GM18907 (cell line): Measurements from ENCODE around the gene CCR1.

Source experiments
- ATAC-seq: cut with Tn5 transposase; IDR thresholded peaks from one replicate; pipeline ENCODE4 v1.9.1; 2021; ENCODE audit warnings: mild to moderate bottlenecking, moderate library complexity; ENCODE audit not compliant: unreplicated experiment

The CCR1 gene

DNA sequence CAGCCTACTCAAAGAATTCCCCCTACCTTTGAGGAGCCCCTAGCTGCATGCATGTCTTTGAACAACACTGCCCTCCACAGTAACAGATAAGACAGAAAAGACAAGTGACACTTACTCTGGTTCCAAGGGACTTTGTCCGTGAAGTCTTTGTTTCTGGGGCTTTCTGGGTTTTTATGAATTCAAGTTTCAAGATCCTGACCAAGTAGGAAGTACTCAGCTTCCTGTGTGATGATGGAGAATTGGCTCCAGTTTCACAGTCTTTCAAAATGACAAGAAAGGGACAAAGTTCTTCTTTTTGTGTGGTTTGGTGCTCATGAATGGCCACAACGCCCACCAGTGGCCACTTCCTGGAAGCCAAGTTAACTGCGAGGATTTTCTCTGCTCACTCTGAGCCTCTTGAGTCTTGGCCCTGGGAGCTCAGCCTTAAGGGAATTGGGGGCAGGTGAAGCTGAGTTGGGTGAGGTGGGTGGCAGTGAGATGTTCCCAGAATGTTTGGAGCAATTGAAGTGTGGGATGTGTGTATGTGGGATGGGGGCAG lies at the start of gene CCR1:
Gene CCR1 (minus strand): TSS at position 147 of the 538 bp plus-strand sequence. CDS start 4,000 bp downstream, outside the sequence.
- ATAC-seq = peak; percentile 67

DNA sequence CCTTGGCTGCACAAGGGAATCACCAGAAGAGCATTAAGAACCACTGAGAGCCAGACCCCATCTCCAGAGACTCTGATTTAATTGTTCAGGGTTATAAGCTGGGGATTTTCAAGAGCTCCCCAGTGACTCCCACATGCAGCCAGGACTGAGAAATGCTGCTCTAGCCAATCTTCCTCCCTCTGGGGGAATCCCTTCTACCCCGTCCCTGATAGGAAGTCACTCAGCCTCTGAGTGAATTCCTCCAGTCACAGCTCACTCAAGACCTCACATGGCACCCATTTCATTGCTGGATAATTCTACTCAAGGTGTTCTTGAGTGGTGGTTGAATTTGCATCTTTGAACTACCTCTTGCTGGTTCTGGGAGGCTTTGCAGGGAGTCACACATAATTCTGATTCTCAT lies 44.9 kb upstream of the CCR1 start:
- ATAC-seq = no peak

DNA sequence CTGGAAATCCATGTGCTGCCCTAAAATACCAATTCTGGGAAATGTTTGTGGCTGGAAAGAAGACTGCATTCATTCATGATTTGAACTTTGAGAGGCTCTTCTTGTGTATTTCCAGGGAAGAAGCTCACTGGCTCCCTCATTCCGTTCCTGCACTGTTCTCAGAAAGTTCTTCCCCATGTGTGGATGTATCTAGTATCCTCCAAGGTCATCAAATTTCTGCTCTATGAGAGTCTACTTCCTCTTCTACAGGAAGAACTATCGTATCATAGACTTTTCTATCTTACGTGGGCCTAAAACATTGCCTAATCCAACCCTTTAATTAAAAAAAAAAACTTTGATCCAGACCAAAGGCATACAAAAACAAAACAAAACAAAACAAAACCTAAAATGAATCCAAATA lies 37.0 kb upstream of the CCR1 start:
- no peak for ATAC-seq

DNA sequence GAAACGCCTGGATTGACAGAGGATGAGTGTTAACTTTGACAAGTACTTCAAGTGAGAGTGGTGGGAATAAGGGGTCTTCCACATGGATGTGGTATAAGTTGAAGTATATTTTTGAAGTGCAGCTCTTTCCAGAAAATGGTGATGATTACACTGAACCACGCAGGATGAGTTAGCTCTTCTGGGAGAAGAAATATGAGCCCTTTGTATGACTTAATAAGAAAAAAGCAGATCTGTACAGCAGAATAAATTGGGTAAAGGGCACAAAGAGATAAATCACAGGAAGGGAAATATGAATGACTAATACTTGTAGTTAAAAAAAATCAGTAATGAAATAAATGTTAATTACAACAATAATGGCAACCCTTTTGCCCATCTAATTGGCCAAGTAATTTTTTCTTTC lies 35.4 kb upstream of the CCR1 start:
- ATAC-seq = no peak

DNA sequence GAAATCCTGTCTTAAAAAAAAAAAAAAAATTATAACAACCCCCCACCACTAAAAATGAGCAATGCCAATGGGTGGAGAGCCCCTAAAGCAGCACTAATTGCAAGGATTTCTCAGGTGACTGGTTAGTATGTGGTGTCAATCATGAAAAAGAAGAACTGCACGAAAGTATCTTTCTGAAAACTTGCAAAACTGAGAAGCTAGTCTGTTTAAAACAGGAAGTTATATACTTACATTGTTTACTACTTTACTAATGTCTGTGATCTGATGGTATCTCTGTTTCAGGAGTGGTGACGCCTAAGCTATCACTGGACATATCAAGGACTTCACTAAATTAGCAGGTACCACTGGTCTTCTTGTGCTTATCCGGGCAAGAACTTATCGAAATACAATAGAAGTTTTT lies 34.0 kb upstream of the CCR1 start, which contains the start of gene CCR3:
Gene CCR3 (plus strand): TSS at position 341 of the 400 bp plus-strand sequence. CDS start 22,699 bp downstream, outside the sequence.
- no peak for ATAC-seq

DNA sequence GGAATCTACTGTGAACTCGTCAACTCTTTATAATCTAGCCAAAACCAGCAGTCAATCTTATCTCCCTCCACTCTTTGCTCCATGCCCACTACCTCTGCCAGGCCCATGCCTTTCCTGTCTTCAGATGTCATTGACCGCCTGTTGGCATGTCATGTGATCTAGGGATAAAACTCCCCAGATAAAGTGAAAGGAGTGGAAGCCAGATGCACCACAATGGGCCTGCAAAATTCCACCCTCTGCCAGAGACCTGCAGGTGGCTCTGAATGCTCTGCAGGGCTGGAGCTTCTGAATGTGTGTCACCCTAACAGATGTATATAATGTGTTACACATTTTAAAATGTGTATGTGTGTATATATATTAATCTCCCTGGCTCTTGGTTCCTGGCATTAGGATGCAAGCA lies 31.8 kb upstream of the CCR1 start:
- ATAC-seq = no peak

DNA sequence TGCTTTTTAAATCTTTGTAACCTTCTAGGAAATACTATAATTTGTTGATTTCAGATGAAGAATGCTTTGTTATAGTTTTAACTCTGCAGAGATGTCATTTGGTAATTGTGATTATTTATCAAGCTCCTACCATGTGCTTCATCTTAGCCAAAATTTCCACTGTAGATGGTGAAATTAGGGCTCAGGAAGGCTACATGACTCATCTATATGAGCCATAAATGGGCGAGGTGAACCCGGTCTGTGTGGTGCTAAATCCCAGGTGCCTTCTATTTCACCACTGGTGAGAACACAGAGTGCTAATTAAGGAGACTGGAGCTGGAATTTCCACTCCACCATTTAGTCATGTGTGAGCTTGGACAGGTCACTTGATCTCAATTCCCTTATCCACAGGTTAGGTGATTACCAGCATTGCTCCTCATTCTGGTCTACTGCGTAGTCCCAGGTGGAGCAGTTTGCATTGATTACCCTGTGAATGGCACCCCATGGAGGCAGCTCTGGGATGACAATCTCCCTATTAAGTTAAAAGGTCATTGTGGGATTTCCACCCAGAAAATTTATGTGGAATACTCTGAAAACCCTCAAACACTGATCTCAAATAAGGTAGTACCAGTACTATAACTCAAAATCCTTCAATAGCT lies 31.3 kb upstream of the CCR1 start:
- no peak for ATAC-seq

DNA sequence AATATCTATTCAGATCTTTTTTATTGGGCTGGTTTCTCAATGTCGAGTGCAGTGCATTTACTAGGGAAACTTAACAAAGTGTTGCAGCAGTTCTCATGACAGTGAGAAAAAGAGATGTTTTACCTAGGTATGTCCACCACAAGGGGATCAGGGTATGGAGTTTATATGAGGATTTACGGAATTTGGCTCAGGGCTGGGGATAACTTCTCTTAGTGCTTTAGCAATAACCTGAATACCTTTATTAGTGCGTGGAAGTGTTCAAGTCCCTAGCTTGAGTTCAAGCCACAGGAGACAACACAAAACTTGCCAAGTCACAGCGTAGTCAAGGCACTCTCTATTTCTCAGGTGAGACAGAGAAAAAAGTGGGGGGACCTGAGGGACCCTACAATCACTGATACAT lies 30.3 kb upstream of the CCR1 start:
- no peak for ATAC-seq

DNA sequence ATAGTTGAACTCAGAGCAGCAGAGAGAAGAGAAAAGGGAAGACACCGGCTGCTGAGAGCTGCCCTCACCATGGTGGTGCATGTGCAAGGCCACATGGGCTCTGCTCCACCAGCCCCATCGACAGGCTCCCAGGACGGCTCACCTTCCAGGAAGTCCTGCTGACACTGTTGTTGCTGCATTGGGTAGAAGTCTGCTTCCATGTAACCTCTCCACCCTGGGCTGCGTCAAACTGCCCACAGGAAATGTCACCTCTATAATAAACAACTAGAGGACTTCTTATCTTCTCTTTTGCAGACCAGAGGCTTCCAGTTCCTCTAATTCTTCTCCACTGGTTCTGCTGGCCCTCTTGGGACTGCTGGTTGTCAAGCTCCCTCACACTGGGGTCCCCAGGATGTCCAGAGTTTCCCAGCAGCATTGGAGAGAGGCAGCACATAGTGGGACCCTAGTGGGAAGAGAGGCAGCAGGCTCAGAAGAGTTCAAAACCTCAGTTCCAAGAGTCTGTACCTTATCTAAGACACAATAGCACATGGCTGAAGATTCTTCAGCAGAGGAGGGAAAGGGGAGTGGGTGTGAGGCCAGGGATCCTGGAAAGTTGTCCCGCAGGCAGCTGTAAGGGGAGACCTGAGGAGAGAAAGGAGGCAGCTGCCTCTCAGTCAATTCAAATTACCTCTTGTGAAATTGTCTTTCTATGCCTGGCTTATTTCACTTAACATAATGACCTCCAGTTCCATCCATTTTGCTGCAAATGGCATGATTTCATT lies 28.4 kb upstream of the CCR1 start:
- no peak for ATAC-seq

DNA sequence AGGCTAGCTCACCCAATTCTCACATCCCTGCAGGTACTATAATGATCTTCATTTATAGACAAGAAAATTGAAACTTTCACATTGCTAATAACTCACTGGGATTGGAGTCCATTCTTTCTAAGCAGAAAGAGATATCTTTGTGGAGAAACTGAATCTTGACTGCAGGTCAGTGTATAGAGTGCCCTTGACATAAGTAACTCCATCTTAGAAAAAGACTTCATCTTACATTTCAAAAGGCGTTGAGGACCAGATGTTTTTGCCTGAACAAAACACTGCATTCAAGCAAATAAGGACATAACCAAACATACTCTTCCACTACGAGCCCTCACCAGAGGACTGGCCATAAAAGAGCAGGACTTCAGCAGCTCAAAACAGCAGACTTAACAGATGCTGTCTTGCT lies 27.3 kb upstream of the CCR1 start:
- no peak for ATAC-seq

DNA sequence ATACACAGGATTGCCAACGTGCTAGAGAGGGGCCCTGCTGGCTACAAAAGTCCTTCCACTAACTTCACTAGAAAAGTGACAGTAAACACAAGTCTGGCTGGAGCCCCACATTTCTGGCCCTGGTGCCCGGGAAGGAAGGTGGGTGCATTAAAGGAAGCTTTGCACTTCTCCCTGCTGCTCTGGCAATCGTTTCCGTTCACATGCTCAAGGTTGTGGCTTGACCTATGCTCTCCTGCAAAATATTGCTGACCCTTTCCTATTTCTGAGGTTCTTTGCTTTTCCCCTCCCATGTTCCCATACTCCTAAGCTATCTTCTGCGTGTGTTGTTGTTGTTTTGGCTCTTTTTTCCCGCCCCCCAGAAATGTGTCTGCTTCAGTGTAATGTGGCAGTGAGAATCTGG lies 25.1 kb upstream of the CCR1 start:
- ATAC-seq = no peak

DNA sequence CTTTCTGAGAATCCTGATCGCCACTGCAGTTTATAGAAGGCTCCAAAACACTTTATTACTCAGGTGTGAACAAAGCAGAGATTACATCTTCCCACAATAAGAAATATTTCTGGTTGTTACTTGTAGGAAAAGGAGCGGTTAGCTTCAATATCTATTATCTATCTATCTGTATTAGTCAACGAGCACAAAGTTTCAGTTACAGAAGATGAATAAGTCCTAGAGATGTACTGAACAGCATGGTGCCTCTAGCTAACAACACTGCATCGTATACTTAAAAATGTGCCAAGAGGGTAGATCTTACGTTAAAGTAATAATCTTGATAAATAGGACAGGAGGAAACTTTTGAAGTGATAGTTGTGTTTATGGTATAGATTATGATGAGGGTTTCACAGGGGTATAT lies 23.2 kb upstream of the CCR1 start:
- ATAC-seq = no peak

DNA sequence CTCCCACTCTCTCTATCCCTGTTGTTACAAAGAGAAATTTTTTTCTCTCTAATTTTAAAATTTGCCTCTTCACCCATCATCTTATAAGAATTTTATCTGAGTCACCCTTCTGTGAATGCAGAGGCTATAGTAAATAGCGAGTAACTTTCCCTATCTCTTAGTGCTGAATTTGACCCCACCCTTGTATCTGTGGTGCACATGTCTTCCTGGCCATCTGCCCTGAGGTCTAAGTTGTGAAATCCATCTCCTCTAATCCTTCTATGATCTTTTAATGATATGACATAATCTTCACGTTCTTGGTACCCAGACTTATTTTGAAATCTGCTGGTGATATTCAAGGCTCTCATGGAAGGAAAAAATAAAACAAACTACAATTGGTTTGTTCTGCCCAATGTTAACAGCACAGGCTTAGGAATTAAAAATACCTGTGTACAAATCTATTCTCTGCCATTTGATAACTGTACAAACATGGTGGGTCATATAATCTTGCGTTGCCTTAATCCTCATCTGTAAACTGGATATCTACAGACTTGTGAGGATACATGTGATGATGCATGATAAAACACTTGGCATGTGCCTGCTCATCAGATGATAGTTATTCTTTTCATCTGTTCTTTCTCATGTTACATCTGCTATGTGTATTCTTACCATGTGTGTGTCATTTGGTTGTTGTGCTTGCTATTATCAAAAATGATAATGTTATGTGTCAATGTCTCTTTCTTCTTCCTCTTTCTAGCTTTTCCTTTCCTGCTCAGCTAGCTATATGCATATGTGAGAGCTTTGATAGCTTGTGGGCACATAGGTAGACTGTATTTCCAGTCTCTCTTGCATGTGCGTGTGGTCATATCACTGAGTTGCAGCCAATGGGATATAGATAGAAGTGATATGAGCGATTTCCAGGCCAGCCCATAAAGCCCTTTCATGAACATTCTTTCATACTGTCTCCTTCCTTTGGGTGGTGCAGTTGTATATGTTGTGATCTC lies 20.4 kb upstream of the CCR1 start:
- ATAC-seq = no peak

DNA sequence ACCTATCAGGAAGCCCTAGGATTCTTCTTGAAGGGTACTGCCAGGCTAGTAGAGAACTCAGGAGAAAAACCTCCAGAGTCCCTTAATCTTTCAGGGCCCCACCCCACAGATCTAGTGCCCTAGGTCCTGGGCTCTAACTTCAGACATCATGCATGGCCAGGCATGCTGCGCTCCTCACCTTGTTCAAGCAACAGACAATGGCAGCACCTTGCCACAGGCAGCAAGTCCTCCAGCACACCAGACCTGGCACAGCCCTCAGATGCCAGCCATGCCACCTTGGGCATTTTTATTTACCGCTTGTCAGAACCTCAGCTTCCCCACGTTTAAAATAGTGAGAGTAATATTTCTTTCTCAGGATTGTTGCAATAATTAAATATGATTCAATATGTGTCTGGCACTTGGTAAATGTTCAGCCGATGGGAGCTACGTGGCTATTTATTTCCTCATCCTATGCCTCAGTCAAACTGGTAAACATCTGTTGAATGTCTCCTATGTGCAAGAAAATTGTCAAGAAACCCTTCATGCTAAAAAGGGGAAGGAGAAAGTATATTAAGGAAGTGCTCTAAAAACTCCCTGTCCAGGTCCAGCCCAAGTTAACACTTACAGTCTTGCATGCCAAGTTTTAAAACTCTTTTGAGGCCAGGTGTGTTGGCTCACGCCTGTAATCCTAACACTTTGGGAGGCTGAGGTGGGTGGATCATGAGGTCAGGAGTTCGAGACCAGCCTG lies 14.5 kb upstream of the CCR1 start:
- no peak for ATAC-seq

DNA sequence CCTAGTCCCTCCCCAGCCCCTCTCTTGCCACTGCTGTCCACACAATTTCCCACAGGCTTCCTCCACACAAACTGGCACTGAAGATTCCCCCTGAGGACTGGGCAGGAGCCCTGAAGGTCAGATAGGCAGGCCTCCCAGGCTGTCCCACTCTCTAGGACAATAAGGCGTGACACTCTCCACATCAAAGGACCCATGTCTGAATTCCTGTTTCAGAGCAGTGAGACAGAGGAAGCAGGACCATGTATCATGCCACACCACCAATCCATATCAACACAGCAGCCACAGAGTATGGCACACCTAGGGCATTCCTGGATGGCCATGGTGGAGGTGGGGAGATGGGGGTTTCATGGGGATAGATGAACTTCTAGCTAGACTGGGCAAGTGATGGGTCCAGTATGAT lies 13.8 kb upstream of the CCR1 start:
- ATAC-seq = no peak

DNA sequence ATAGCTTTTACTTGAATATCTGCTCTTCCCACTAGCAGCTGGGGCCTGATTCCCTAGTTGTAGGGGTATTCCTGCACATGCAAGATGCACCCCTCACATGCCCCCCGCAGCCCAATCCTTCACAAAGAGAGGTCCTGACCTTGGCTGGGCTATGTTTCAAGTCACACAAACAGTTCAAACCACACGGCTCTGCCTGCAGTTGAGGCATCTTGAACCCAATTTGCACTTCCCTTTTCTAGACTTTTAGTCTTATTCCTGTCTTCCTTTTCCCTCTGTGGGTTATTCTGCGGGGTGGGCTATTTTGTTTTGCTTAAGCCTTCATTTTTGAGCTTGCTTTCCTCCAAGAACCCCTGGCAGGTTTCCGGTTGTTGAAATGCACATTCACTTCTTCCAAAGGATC lies 13.3 kb upstream of the CCR1 start:
- no peak for ATAC-seq

DNA sequence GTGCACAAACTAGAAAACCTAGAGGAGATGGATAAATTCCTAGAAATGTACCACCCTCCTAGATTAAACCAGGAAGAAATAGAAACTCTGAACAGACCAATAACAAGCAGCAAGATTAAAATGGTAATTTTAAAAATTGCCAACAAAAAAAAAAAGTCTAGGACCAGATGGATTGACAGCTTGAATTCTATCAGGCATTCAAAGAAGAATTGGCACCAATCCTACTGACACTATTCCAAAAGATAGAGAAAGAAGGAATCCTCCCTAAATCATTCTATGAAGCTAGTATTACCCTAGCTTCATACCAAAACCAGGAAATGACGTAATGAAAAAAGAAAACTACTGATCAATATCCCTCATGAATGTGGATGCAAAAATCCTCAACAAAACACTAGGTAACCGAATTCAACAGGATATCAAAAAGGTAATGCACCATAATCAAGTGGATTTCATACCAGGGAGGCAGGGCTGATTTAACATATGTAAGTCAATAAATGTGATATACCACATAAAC lies 10.1 kb upstream of the CCR1 start:
- no peak for ATAC-seq

DNA sequence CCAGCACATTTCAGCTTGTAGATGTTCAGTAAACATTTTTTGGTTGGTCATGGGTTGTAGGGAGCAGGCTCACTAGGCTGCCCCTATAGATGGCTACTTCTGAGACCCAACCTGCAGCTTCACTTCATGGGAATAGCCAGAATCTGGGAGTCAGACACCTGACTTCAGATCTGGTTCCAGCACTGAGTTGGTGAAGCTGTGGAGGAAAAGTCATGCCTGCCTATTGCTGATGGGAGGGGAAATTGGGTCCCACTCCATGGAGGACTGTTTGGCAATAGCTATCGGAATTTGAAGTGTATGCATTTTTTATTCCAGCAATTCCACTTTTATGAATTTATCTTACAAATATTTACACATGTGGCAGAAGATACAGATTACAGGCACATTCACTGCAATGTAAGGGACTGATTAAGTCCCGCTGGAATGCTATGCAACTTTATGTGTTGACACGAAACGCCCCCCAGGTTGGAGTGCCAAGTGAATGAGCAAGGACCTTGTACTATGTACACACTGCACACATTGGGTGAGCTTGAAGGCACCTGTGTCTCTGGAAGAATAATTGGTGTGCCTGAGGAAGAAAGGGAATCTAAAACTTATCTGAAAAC lies 7.8 kb upstream of the CCR1 start:
- no peak for ATAC-seq

DNA sequence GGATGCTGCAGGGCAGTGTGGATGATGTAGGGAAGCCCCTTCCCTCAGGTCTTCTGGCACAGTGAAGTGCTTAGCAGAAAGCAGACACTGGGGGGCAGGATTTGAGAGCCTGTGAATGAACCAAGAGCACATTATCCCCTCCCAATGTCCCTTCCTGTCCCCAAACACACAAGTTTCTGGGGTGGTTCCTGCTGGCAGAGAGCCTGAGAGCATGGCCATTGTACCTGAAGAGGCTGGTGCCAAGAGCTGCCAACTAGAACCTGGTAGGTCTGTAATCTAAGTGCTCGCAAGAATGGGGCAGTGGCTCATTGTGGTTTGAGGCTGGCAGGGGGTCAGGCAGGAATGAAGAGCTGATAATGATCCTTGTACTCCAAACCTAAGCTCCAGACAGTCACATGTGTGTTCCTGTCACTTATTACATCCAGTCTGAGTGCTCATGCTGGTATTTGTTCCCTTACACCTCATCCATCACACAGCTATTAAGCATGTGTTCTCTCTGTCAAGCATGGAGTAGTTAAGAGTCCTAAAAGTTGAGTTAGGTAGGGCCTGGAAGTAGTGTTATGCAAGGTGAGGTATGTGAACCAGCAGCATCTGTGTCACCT lies 6.7 kb upstream of the CCR1 start:
- ATAC-seq = no peak
